Sigmoid colon (tissue), 7 donors: ENCODE measurements around the gene CCDC78. TPM values are rescaled to one million over a fixed set of nuclear protein-coding genes. Genes with fewer than 3 reads are reported as not detected.

Source experiments
- DNase-seq: peaks from one replicate; pipeline ENCODE4 v3.0.0-alpha.2; 2019
- H3K27ac ChIP-seq, 4 donors: fragments of 200-600 bp; sonication (generic); one replicate each; pipeline ENCODE4 v1.5.1; 2016 to 2019; ENCODE audit warnings: mild to moderate bottlenecking in 1 of 4
- H3K27me3 ChIP-seq, 3 donors: fragments of 200-600 bp; sonication (generic); one replicate each; pipeline ENCODE4 v1.5.1; 2019; ENCODE audit warnings: mild to moderate bottlenecking in 1 of 3
- H3K36me3 ChIP-seq, 4 donors: fragments of 200-600 bp; sonication (generic); one replicate each; pipeline ENCODE4 v1.5.1; 2016 to 2019
- H3K4me1 ChIP-seq, 4 donors: fragments of 200-600 bp; sonication (generic); one replicate each; pipeline ENCODE4 v1.5.1; 2017 to 2019
- H3K4me3 ChIP-seq, 4 donors: fragments of 200-600 bp; sonication (generic); one replicate each; pipeline ENCODE4 v1.5.1; 2017 to 2019; ENCODE audit warnings: mild to moderate bottlenecking in 2 of 4, moderate library complexity in 1 of 4
- H3K9me3 ChIP-seq, 4 donors: fragments of 200-600 bp in 3 of 4; sonication (generic) in 3 of 4; one replicate each; pipeline versions ENCODE4 v1.5.1 to v1.6.1; 2013 to 2019
- EP300 ChIP-seq, 4 donors: sonication (generic); formaldehyde crosslinking; IDR thresholded peaks; one replicate each; pipeline ENCODE4 v1.6.1; 2017; ENCODE audit warnings: antibody characterized with exemption in 4 of 4
- POLR2A ChIP-seq, 2 donors: fragments of 450-650 bp; IDR thresholded peaks; one replicate each; pipeline ENCODE4 v1.6.1; 2016; ENCODE audit warnings: antibody characterized with exemption in 2 of 2, mild to moderate bottlenecking in 2 of 2, moderate library complexity in 2 of 2
- POLR2AphosphoS5 ChIP-seq, 4 donors: sonication (generic); formaldehyde crosslinking; IDR thresholded peaks; one replicate each; pipeline ENCODE4 v1.6.1; 2017; ENCODE audit warnings: antibody characterized with exemption in 4 of 4
- WGBS, 2 donors: extraction: QIAGEN DNeasy Blood & Tissue Kit; methylation state at CpG; one replicate each; pipeline ENCODE4 v1.1.7; 2013; 5-methylcytosine and 5-hydroxymethylcytosine counted together
- intact Hi-C: fragments of 100-400 bp; cut with DNase I; formaldehyde crosslinking; loops from one replicate; pipeline ENCODE4 v1.15.1; 2023
- polyA plus RNA-seq, 3 donors: library from polyadenylated mRNA; stranded (reverse); fragments of 200-250 nt; gene quantifications; one replicate each; pipeline ENCODE4 v1.2.3, GENCODE V29; 2013
- total RNA-seq, 4 donors: library from RNA; depleted of rRNA; stranded (reverse); fragments of >200 nt; gene quantifications; one replicate each; pipeline ENCODE4 v1.1.0, GENCODE V29; 2016
- TF ChIP-seq, protein P1 (sequence below), 4 experiments: fragments of 450-650 bp in 3 of 4; fragments of 200-600 bp in 1 of 4; IDR thresholded peaks; one replicate each; pipeline ENCODE4 v1.5.1; 2016 to 2019; ENCODE audit warnings: antibody characterized with exemption in 4 of 4, mild to moderate bottlenecking in 3 of 4, moderate library complexity in 2 of 4
- donor health status: healthy with polysubstance abuse.
- donor health status: Bipolar disorder and iron deficiency.
- donor health status: healthy.

The CCDC78 gene
- total and polyA plus RNA-seq, 7 donors = 0.49 to 3.4 TPM; not detected in 5

DNA sequence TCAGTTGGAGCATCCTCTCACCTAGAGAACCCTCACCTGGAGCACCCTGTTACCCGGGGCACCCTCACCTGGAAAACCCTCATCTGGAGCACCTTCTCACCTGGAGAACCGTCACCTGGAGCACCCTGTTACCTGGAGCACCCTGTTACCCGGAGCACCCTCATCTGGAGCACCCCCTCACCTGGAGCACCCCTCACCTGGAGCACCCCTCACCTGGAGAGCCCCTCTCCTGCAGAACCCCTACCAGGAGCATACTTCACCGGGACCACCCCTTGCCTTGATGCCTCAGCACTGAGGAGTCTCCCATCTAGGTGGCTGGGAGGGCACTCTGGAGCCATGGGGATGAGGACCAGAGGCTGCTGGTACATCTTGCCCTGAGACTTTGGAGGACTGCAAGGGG lies 17.3 kb downstream of the CCDC78 start:
- intact Hi-C loops = no loop called here

DNA sequence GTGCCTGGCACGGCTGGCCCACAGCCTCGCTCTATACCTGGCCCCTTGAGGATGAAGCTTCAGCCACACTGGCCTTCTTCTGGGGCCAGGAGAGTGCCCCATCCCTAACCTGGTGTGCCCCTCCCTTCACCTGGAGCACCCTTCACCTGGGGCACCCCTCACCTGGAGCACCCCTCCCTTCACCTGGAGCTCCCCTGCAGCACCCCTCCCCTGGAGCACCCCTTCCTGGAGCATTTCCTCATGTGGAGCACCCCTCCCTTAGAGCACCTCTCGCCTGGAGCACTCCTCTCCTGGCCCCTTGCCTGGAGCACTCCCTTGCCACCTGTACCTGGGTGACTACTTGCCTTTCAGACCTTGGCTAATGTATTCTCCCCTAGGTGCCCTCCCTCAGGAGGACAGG lies 18.2 kb downstream of the CCDC78 start:
- H3K27ac ChIP-seq = no peak overlapping the region
- WGBS, 2 donors = 31 to 53% methylated on average over 3 of the region's 3 CpGs
- TF ChIP-seq POLR2A (IDR thresholded peaks at IDR 0.05) (no peak), EP300 (IDR thresholded peaks at IDR 0.05) (no peak), POLR2AphosphoS5 (IDR thresholded peaks at IDR 0.05) (no peak)
- H3K36me3 ChIP-seq = no peaks in the 10 kb centered on the region
- intact Hi-C loops = no loop called here
- H3K9me3 ChIP-seq = no peaks in the 10 kb centered on the region
- peaks cover 0 to 24% (median 12%) of the 10 kb centered on the region in 4 donors for H3K4me1 ChIP-seq
- no peak overlapping the region for H3K4me3 ChIP-seq
- H3K27me3 ChIP-seq = peaks cover 54 to 85% (median 85%) of the 10 kb centered on the region in 3 donors
- DNase-seq = no peak

More for the DNA sequence above, 17.3 kb downstream of the CCDC78 start:
- DNase-seq = no peak
- no peak overlapping the region for H3K4me3 ChIP-seq
- H3K9me3 ChIP-seq = no peaks in the 10 kb centered on the region
- WGBS, 2 donors = 64 to 83% methylated on average over 4 of the region's 4 CpGs
- TF ChIP-seq POLR2A (IDR thresholded peaks at IDR 0.05) = no peak
- no peak for TF ChIP-seq EP300 (IDR thresholded peaks at IDR 0.05)
- TF ChIP-seq, protein P1, sequence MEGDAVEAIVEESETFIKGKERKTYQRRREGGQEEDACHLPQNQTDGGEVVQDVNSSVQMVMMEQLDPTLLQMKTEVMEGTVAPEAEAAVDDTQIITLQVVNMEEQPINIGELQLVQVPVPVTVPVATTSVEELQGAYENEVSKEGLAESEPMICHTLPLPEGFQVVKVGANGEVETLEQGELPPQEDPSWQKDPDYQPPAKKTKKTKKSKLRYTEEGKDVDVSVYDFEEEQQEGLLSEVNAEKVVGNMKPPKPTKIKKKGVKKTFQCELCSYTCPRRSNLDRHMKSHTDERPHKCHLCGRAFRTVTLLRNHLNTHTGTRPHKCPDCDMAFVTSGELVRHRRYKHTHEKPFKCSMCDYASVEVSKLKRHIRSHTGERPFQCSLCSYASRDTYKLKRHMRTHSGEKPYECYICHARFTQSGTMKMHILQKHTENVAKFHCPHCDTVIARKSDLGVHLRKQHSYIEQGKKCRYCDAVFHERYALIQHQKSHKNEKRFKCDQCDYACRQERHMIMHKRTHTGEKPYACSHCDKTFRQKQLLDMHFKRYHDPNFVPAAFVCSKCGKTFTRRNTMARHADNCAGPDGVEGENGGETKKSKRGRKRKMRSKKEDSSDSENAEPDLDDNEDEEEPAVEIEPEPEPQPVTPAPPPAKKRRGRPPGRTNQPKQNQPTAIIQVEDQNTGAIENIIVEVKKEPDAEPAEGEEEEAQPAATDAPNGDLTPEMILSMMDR (IDR thresholded peaks at IDR 0.05) = no peak
- no peak for TF ChIP-seq POLR2AphosphoS5 (IDR thresholded peaks at IDR 0.05)
- no peaks in the 10 kb centered on the region for H3K36me3 ChIP-seq
- H3K27me3 ChIP-seq = peaks cover 45 to 76% (median 75%) of the 10 kb centered on the region in 3 donors
- no peak overlapping the region for H3K27ac ChIP-seq
- peaks cover 0 to 24% (median 12%) of the 10 kb centered on the region in 4 donors for H3K4me1 ChIP-seq

DNA sequence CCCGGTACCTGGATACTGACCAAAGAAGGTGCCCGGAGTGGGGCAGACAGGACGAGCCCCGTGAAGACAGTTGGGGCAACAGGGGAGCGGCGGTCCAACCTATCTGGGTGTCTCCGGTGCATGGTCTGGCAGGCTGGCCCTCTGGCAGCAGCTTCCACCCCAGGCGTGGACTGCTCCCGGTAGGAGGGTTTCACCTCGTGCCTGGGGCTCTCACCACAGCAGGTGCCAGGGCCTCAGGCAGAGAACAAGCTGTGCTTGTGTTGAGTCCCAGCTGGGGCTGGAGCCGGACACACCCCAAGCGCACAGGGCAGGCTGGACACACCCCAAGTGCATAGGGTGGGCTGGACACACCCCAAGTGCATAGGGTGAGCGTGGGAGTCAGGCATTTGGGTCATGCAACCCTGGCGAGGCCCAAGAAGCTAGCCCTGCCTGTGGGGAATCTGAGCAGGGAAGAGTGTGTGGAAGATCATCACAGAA lies 19.1 kb downstream of the CCDC78 start:
- 13 to 42% methylated on average over 14 of the region's 14 CpGs for WGBS, 2 donors
- TF ChIP-seq EP300 (IDR thresholded peaks at IDR 0.05) = no peak
- TF ChIP-seq POLR2AphosphoS5 (IDR thresholded peaks at IDR 0.05) = no peak
- no peak for TF ChIP-seq POLR2A (IDR thresholded peaks at IDR 0.05)
- TF ChIP-seq, protein P1 (IDR thresholded peaks at IDR 0.05) = no peak
- no peaks in the 10 kb centered on the region for H3K9me3 ChIP-seq
- no peaks in the 10 kb centered on the region for H3K36me3 ChIP-seq
- intact Hi-C loops = no loop called here
- H3K4me3 ChIP-seq = no peak overlapping the region
- peaks cover 0 to 24% (median 11%) of the 10 kb centered on the region in 4 donors for H3K4me1 ChIP-seq
- no peak for DNase-seq
- peaks cover 61 to 95% (median 94%) of the 10 kb centered on the region in 3 donors for H3K27me3 ChIP-seq
- no peak overlapping the region for H3K27ac ChIP-seq

DNA sequence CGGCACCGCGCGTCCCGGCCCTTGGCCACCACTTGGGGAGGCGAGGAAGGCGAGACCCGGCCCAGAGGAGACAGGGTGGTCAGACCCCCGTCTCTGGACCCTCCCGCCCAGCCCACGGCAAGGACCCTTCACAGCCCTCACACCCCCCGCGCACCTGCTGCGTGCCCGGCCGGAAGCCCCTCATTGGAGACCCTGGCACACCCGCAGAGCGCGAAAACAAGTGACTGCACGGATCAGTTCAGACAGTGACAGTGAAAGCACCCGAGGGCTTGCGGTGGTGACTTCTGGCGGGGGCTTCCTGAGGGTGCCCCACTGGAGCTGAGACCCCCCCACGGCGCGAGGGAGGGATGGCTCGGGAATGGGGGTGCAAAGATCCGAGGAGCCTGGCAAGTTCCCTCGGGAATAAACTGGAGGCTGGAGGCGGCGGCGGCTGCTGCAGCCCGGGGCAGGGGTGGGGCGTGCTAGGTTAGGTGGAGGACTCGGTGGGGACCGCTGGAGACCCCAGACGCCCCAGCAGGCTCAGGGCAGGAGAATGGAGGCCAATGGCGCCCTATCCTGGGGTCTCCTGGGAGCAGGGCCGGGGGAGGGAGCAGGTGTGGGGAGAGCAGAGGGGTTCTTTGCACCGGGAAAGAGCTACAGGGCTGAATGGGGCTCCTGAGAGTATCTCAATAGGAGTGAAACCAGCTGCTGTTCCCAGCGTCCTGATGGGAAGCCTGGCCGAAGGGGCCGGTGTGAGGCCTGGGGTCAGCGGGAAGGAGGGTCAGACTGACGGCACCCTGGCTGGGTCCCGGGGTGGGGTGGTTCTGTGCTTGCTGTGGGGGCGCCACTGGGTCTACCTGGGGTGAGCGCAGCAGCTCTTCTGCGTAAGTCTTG lies 19.8 kb downstream of the CCDC78 start:
- H3K4me3 ChIP-seq = no peak overlapping the region

More for the DNA sequence above, 19.8 kb downstream of the CCDC78 start:
- no peak overlapping the region for H3K27ac ChIP-seq
- H3K4me1 ChIP-seq = peaks cover 0 to 20% (median 9%) of the 10 kb centered on the region in 4 donors
- intact Hi-C loops = no loop called here
- peaks cover 66 to 98% (median 96%) of the 10 kb centered on the region in 3 donors for H3K27me3 ChIP-seq
- H3K9me3 ChIP-seq = no peaks in the 10 kb centered on the region
- DNase-seq = no peak
- 4 to 6% methylated on average over 49 of the region's 49 CpGs for WGBS, 2 donors
- no peaks in the 10 kb centered on the region for H3K36me3 ChIP-seq
- TF ChIP-seq, protein P1 (IDR thresholded peaks at IDR 0.05) = no peak
- TF ChIP-seq EP300 (IDR thresholded peaks at IDR 0.05) (no peak), POLR2AphosphoS5 (IDR thresholded peaks at IDR 0.05) (no peak), POLR2A (IDR thresholded peaks at IDR 0.05) (no peak)
